ENCODE data around the gene IRAG1. TPM values are rescaled to one million over a fixed set of nuclear protein-coding genes. Genes with fewer than 3 reads are reported as not detected.

IRAG1 gene
- total RNA-seq, 1 experiment from 2014 or later, result not detected

- CTCF ChIA-PET, result no interaction called here
- DNase-seq, result peak; percentile 60
- Mint-ChIP-seq H3K9me3 (ENCODE audit: low read depth, unreplicated experiment) (no peaks in the 10 kb centered on the region), H3K36me3 (ENCODE audit: insufficient read depth, unreplicated experiment) (peaks cover 5% of the 10 kb centered on the region), H3K27ac (ENCODE audit: unreplicated experiment) (peak overlapping the region; percentile 18), H3K4me1 (ENCODE audit: low read depth, unreplicated experiment) (peaks cover 45% of the 10 kb centered on the region), H3K27me3 (ENCODE audit: unreplicated experiment) (no peaks in the 10 kb centered on the region), H3K4me3 (ENCODE audit: low read depth, unreplicated experiment) (no peak overlapping the region)
- intact Hi-C loops (cut with micrococcal nuclease; ENCODE audit: unreplicated experiment), result no loop called here
- BruUV-seq (replicated peaks), result no TSS peak
- TF ChIP-seq CTCF (IDR thresholded peaks at IDR 0.05; ENCODE audit: unreplicated experiment), result no peak
Measured at GRCh38 chr11:10659339-10660216, 34.0 kb downstream of the IRAG1 start.

GRCh38 chr11:10658621-10659338 lies 34.8 kb downstream of the IRAG1 start:
- intact Hi-C loops (cut with micrococcal nuclease; ENCODE audit: unreplicated experiment), result no loop called here
- no peak for TF ChIP-seq CTCF (IDR thresholded peaks at IDR 0.05; ENCODE audit: unreplicated experiment)
- H3K4me1 Mint-ChIP-seq (ENCODE audit: low read depth, unreplicated experiment), result peaks cover 50% of the 10 kb centered on the region
- BruUV-seq (replicated peaks), result no TSS peak
- H3K27me3 Mint-ChIP-seq (ENCODE audit: unreplicated experiment), result no peaks in the 10 kb centered on the region
- H3K9me3 Mint-ChIP-seq (ENCODE audit: low read depth, unreplicated experiment), result no peaks in the 10 kb centered on the region
- H3K36me3 Mint-ChIP-seq (ENCODE audit: insufficient read depth, unreplicated experiment), result peaks cover 5% of the 10 kb centered on the region
- H3K4me3 Mint-ChIP-seq (ENCODE audit: low read depth, unreplicated experiment), result no peak overlapping the region
- CTCF ChIA-PET, result no interaction called here
- DNase-seq, result no peak
- H3K27ac Mint-ChIP-seq (ENCODE audit: unreplicated experiment), result peak overlapping the region; percentile 18

GRCh38 chr11:10657308-10658271 lies 36.0 kb downstream of the IRAG1 start:
- intact Hi-C loops (cut with micrococcal nuclease; ENCODE audit: unreplicated experiment), result no loop called here
- CTCF ChIA-PET, result no interaction called here
- no TSS peak for BruUV-seq (replicated peaks)

More at GRCh38 chr11:10657308-10658271, 36.0 kb downstream of the IRAG1 start:
- Mint-ChIP-seq H3K4me1 (ENCODE audit: low read depth, unreplicated experiment) (peaks cover 50% of the 10 kb centered on the region), H3K27me3 (ENCODE audit: unreplicated experiment) (no peaks in the 10 kb centered on the region), H3K27ac (ENCODE audit: unreplicated experiment) (no peak overlapping the region), H3K4me3 (ENCODE audit: low read depth, unreplicated experiment) (no peak overlapping the region), H3K36me3 (ENCODE audit: insufficient read depth, unreplicated experiment) (peaks cover 5% of the 10 kb centered on the region), H3K9me3 (ENCODE audit: low read depth, unreplicated experiment) (no peaks in the 10 kb centered on the region)
- DNase-seq, result no peak
- TF ChIP-seq CTCF (IDR thresholded peaks at IDR 0.05; ENCODE audit: unreplicated experiment), result no peak
